ENCODE data around the gene SLC25A42. TPM values are rescaled to one million over a fixed set of nuclear protein-coding genes. Genes with fewer than 3 reads are reported as not detected.

The SLC25A42 gene
- total and polyA plus RNA-seq, 2 of the 13 experiments (the other 11 are each of a cell fraction or from before 2014, with no cell fraction given): 12.8 to 18.3 TPM

DNA sequence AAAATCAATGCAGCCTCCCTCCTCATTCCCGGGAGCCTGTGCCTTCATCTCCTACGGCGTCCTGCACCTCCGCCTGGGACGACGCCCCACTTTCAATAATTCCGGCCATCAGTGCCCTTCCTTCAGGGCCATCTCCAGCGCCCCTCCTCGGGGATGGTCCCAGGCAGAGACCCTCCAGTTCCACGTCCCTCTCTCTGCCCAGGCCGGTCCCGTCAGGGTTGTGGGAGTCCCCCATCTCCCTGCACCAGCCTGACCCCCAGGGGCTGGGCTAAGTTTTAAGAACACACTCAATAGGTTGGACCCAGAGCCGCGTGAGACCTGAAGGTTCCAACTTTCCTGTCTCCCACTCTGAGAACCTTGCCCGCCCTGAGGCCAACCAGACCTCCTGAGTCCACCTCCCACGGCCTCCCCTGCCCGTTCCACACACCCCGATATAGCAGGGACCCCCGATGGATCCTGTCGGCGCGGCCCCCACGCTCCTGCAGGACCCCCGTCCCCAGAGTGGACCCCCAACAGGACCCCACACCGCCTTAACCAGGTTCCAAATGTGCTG is 73.8 kb downstream of the SLC25A42 start (continued):
- TF ChIP-seq PHF20 (CRISPR knock-in tag; IDR thresholded peaks at IDR 0.05) (no peak), ZSCAN9 (CRISPR knock-in tag; IDR thresholded peaks at IDR 0.05; ENCODE audit: borderline replicate concordance) (no peak), ZNF430 (CRISPR knock-in tag; IDR thresholded peaks at IDR 0.05) (no peak), RBM39 (IDR thresholded peaks at IDR 0.05; ENCODE audit: low read depth, low read length, poor library complexity, severe bottlenecking) (peak; percentile 26), ZNF678 (CRISPR knock-in tag; IDR thresholded peaks at IDR 0.05) (no peak), GLI4 (CRISPR knock-in tag; IDR thresholded peaks at IDR 0.05; ENCODE audit: borderline replicate concordance) (no peak), HNF4A (CRISPR knock-in tag; IDR thresholded peaks at IDR 0.05) (no peak), ZNF343 (CRISPR knock-in tag; IDR thresholded peaks at IDR 0.05) (0 out of 2 replicates have a peak, but pooled peaks have one; percentile 13), ZNF660 (CRISPR knock-in tag; IDR thresholded peaks at IDR 0.05; ENCODE audit: borderline replicate concordance, low read depth) (no peak), GPN1 (CRISPR knock-in tag; IDR thresholded peaks at IDR 0.05; ENCODE audit: borderline replicate concordance) (no peak), MAZ (IDR thresholded peaks at IDR 0.05; ENCODE audit: borderline replicate concordance, low read depth, low read length) (no peak), MAZ (CRISPR knock-in tag; IDR thresholded peaks at IDR 0.05; ENCODE audit: low read depth) (0 out of 2 replicates have a peak, but pooled peaks have one; percentile 4), ZSCAN31 (CRISPR knock-in tag; IDR thresholded peaks at IDR 0.05; ENCODE audit: low read depth) (0 out of 2 replicates have a peak, but pooled peaks have one; percentile 45), ZNF746 (CRISPR knock-in tag; IDR thresholded peaks at IDR 0.05) (peak; percentile 32; the same call in 1 of the 2 replicates), AGO1 (IDR thresholded peaks at IDR 0.05; ENCODE audit: low read depth, low read length, poor library complexity, severe bottlenecking) (peak; percentile 24)
- TF ChIP-seq, protein P1, sequence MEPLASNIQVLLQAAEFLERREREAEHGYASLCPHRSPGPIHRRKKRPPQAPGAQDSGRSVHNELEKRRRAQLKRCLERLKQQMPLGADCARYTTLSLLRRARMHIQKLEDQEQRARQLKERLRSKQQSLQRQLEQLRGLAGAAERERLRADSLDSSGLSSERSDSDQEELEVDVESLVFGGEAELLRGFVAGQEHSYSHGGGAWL (CRISPR knock-in tag; IDR thresholded peaks at IDR 0.05): 0 out of 2 replicates have a peak, but pooled peaks have one; percentile 22
- TF ChIP-seq, protein P2, sequence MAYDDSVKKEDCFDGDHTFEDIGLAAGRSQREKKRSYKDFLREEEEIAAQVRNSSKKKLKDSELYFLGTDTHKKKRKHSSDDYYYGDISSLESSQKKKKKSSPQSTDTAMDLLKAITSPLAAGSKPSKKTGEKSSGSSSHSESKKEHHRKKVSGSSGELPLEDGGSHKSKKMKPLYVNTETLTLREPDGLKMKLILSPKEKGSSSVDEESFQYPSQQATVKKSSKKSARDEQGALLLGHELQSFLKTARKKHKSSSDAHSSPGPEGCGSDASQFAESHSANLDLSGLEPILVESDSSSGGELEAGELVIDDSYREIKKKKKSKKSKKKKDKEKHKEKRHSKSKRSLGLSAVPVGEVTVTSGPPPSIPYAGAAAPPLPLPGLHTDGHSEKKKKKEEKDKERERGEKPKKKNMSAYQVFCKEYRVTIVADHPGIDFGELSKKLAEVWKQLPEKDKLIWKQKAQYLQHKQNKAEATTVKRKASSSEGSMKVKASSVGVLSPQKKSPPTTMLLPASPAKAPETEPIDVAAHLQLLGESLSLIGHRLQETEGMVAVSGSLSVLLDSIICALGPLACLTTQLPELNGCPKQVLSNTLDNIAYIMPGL (CRISPR knock-in tag; IDR thresholded peaks at IDR 0.05; ENCODE audit: borderline replicate concordance in 1 of 2, low read depth in 1 of 2): 0 out of 4 replicates have a peak, but pooled peaks of 1 of the 2 experiments have one; percentile 10
- TF ChIP-seq, protein P3, sequence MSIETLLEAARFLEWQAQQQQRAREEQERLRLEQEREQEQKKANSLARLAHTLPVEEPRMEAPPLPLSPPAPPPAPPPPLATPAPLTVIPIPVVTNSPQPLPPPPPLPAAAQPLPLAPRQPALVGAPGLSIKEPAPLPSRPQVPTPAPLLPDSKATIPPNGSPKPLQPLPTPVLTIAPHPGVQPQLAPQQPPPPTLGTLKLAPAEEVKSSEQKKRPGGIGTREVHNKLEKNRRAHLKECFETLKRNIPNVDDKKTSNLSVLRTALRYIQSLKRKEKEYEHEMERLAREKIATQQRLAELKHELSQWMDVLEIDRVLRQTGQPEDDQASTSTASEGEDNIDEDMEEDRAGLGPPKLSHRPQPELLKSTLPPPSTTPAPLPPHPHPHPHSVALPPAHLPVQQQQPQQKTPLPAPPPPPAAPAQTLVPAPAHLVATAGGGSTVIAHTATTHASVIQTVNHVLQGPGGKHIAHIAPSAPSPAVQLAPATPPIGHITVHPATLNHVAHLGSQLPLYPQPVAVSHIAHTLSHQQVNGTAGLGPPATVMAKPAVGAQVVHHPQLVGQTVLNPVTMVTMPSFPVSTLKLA (IDR thresholded peaks at IDR 0.05): no peak
- TF ChIP-seq, protein P4, sequence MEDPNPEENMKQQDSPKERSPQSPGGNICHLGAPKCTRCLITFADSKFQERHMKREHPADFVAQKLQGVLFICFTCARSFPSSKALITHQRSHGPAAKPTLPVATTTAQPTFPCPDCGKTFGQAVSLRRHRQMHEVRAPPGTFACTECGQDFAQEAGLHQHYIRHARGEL (CRISPR knock-in tag; IDR thresholded peaks at IDR 0.05): no peak

All from HepG2 (cell line).